BLaER1 (cell line): ENCODE data around the gene IFNG-AS1.

Experiments
- H3K27ac ChIP-seq: shearing (Covaris generic); formaldehyde crosslinking; 2 replicates; pipeline ENCODE4 v1.8.1; 2022
- H3K27me3 ChIP-seq: shearing (Covaris generic); formaldehyde crosslinking; 2 replicates; pipeline ENCODE4 v1.8.1; 2022
- H3K36me3 ChIP-seq: shearing (Covaris generic); formaldehyde crosslinking; 2 replicates; pipeline ENCODE4 v1.8.1; 2022
- H3K4me1 ChIP-seq: shearing (Covaris generic); formaldehyde crosslinking; 2 replicates; pipeline ENCODE4 v1.8.1; 2022
- H3K4me2 ChIP-seq: shearing (Covaris generic); formaldehyde crosslinking; 2 replicates; pipeline ENCODE4 v1.8.1; 2022
- H3K4me3 ChIP-seq: shearing (Covaris generic); formaldehyde crosslinking; 2 replicates; pipeline ENCODE4 v1.8.1; 2022
- H3K9ac ChIP-seq: shearing (Covaris generic); formaldehyde crosslinking; 2 replicates; pipeline ENCODE4 v1.8.1; 2022
- H3K9me3 ChIP-seq: shearing (Covaris generic); formaldehyde crosslinking; 2 replicates; pipeline ENCODE4 v1.8.1; 2022
- H4K20me1 ChIP-seq: shearing (Covaris generic); formaldehyde crosslinking; 2 replicates; pipeline ENCODE4 v1.8.1; 2022
- Cebpa-rat ChIP-seq: shearing (Covaris generic); IDR thresholded peaks from 2 replicates; pipeline ENCODE4 v1.8.1; 2022

The IFNG-AS1 gene

DNA sequence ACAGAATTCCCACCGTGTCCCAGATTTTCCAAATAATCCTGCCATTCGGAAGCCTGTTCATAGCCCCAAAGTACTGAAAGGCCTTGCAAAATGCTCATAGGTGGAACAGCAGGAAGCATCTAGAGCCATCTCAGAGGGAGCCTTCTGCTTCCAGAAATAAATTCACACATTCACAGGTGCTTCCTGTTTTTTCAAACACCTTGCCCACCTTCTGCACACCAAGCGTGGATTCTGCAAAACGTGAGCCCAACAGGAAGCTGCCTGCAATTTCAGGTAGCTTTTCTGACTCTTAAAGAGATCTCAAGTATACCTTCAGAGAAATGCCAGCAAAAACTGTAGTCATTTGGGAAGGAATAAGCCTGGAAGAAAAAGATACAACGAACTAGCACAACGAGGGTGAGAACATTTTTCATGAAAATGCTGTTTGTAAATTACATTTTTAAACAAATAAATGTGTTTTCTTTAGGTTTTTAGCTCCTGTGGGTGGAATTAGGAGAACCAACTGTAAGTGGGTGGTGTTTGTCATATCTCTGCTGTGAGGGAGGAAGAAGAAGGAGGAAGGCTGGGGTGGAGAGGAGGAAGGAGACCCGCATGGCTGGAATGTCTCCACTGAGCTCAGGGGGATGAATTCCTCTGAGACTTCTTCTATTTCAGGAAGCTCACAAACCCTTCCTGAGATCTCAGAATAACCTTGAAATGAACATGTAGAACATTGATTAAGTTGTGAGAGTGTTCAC lies at the start of gene IFNG-AS1:
IFNG-AS1 (plus strand) TSS at position 264 of the 737 bp plus-strand sequence.
- H4K20me1 ChIP-seq, result no peaks in the 10 kb centered on the region
- H3K9ac ChIP-seq, result no peak within 1 kb of the TSS
- H3K27me3 ChIP-seq, result no peaks in the 10 kb centered on the region
- peaks cover 41% of the 10 kb centered on the region for H3K4me1 ChIP-seq
- peak within 1 kb of the TSS; percentile 82 for H3K4me2 ChIP-seq
- H3K27ac ChIP-seq, result peak within 1 kb of the TSS; percentile 73
- peaks cover 22% of the 10 kb centered on the region for H3K9me3 ChIP-seq
- TF ChIP-seq Cebpa-rat, result no peak
- peak within 1 kb of the TSS; percentile 46 for H3K4me3 ChIP-seq
- H3K36me3 ChIP-seq, result no peaks in the 10 kb centered on the region

DNA sequence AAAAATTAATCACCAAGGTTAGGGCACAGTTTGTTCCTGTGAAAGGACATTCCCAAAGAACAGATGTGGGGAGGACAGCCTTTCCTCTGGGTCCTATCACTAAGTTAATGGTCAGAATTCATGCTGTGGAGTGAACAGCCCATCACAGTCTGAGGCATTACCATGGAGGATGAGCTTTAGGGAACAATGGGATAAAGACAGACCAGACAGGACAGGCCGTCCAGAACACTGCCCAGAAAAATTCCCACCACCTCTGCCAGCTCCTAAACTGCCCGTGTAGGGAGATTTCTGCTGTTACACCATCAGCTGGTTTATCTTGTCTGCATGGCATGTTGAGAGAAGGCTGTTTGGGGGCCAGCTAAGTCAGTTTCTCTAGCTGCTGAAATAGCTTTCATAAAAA lies 49.6 kb upstream of the IFNG-AS1 start:
- H3K27ac ChIP-seq, result no peak overlapping the region
- H3K36me3 ChIP-seq, result no peaks in the 10 kb centered on the region
- H3K9me3 ChIP-seq, result no peaks in the 10 kb centered on the region
- no peaks in the 10 kb centered on the region for H4K20me1 ChIP-seq
- no peaks in the 10 kb centered on the region for H3K27me3 ChIP-seq
- no peak overlapping the region for H3K4me2 ChIP-seq
- no peak overlapping the region for H3K4me3 ChIP-seq
- TF ChIP-seq Cebpa-rat, result no peak
- peaks cover 10% of the 10 kb centered on the region for H3K4me1 ChIP-seq
- no peak overlapping the region for H3K9ac ChIP-seq

DNA sequence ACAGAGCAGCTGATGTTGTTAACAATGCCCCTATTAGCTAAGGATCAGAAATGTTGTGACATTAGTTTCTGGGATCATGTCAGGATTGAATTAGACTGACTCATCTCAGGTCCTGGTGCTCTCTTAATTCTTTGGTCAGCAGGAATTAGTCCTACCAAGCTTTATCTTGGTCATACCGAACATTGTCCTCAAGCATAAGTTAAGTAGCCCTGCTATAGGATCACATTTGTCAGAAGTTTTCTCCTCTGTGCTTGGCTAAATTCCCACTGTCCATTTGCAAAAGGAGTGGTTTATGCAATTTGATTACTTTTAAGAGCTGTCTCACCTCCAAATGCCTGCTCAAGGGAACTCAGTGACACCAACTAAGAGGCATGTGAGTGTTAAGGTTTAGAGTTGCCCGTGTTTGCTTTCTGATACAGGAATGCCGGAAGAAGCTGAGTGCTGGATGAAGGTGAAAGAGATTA lies 48.4 kb upstream of the IFNG-AS1 start:
- Histone ChIP-seq H3K9ac (no peak overlapping the region), H3K4me1 (peaks cover 10% of the 10 kb centered on the region), H3K27ac (no peak overlapping the region), H3K27me3 (no peaks in the 10 kb centered on the region), H3K9me3 (no peaks in the 10 kb centered on the region), H3K4me2 (no peak overlapping the region), H4K20me1 (no peaks in the 10 kb centered on the region), H3K4me3 (no peak overlapping the region), H3K36me3 (no peaks in the 10 kb centered on the region)
- no peak for TF ChIP-seq Cebpa-rat

DNA sequence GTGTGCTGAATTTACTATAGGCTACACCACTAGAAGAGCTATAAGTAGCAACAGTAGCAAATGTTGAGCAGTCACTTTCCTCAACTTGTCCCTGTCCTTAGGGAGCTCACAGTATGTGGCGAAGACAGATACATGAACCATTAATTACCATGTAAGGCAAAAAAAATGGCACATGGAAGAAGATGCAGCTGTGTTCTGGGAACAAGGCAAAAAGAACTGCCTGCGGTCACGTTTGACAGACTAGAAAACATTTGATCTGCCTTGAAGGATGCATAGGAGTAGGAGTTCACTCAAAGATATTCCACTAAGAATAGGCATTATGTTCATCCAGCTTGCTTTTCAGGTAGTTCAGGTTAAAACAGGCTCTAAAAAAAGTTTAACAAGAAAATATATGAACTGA lies 46.5 kb upstream of the IFNG-AS1 start:
- TF ChIP-seq Cebpa-rat, result no peak
- H3K4me1 ChIP-seq, result peaks cover 10% of the 10 kb centered on the region
- no peaks in the 10 kb centered on the region for H4K20me1 ChIP-seq
- peak overlapping the region; percentile 24; the same call in 1 of the 2 replicates for H3K4me2 ChIP-seq
- no peak overlapping the region for H3K27ac ChIP-seq
- no peaks in the 10 kb centered on the region for H3K36me3 ChIP-seq
- H3K4me3 ChIP-seq, result no peak overlapping the region
- H3K27me3 ChIP-seq, result no peaks in the 10 kb centered on the region
- no peak overlapping the region for H3K9ac ChIP-seq
- no peaks in the 10 kb centered on the region for H3K9me3 ChIP-seq

DNA sequence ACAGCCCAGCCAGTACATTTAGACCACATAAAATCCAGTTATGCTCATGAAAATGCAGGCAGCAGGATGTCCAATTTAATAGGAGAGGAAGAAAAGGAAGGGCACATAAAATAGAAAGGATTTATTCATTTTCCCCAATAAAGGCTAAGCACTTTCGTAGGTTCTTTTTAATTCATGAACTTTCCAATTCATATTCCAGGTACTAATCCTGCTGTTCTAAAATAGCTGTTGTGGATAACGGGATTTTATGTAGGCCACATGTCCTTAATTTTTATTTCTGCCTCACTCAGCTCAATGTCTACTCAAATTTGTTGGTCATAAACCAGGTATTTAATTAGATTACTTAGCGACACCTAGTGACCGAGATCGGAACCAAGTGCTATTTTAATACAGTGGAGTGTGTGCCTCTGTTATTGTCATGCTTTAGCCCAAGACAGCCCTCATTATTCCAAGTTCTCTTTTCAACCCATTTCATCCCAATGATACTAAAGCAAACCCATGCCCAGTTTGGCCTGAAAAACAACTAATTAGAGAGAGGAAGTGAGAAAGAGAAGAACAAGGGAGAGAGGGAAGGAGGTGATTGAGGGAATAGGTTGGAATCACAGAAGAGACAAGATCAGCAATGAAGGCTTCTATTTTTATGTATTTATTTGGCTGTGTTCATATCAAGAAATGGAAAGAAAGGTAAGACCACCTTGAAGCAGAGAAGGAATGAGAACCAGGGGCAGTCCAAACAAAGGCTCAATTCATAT lies 45.9 kb upstream of the IFNG-AS1 start:
- Histone ChIP-seq H3K27ac (no peak overlapping the region), H3K4me2 (peak overlapping the region; percentile 24; the same call in 1 of the 2 replicates), H4K20me1 (no peaks in the 10 kb centered on the region), H3K4me1 (peaks cover 10% of the 10 kb centered on the region), H3K4me3 (no peak overlapping the region), H3K36me3 (no peaks in the 10 kb centered on the region), H3K9me3 (no peaks in the 10 kb centered on the region), H3K9ac (no peak overlapping the region), H3K27me3 (no peaks in the 10 kb centered on the region)
- no peak for TF ChIP-seq Cebpa-rat

GRCh38 chr12:67944093-67944492 lies 45.2 kb upstream of the IFNG-AS1 start:
- Histone ChIP-seq H3K36me3 (no peaks in the 10 kb centered on the region), H3K4me1 (peaks cover 10% of the 10 kb centered on the region), H3K4me3 (no peak overlapping the region), H3K27ac (no peak overlapping the region), H3K9ac (no peak overlapping the region), H4K20me1 (no peaks in the 10 kb centered on the region), H3K27me3 (no peaks in the 10 kb centered on the region), H3K4me2 (no peak overlapping the region), H3K9me3 (no peaks in the 10 kb centered on the region)
- TF ChIP-seq Cebpa-rat, result no peak

DNA sequence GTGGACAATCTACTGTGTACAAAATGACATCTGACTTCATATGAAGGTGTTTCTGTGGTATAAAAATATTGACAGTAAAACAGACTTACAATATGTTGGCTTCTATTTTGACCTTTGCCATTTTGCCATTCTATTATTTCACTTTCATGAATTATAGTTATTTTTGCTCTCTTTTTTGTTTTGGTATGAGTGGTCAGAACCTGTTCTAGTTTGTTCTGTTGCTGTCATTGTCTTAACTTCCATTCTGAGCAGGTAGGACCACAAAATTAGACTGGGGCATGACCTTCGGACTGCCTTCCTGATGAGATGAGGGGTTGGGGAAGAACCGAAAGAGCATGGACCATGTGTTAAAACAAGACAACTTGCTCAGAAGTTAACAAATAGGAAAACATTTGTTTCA lies 36.5 kb upstream of the IFNG-AS1 start:
- no peak overlapping the region for H3K4me2 ChIP-seq
- H3K27ac ChIP-seq, result no peak overlapping the region
- H3K9ac ChIP-seq, result no peak overlapping the region
- no peak for TF ChIP-seq Cebpa-rat
- no peaks in the 10 kb centered on the region for H3K36me3 ChIP-seq
- H3K9me3 ChIP-seq, result no peaks in the 10 kb centered on the region
- no peaks in the 10 kb centered on the region for H4K20me1 ChIP-seq
- H3K27me3 ChIP-seq, result no peaks in the 10 kb centered on the region
- H3K4me1 ChIP-seq, result peaks cover 5% of the 10 kb centered on the region; the same call in 1 of the 2 replicates
- H3K4me3 ChIP-seq, result no peak overlapping the region

- peak overlapping the region; percentile 3; the same call in 1 of the 2 replicates for H3K4me2 ChIP-seq
- H4K20me1 ChIP-seq, result no peaks in the 10 kb centered on the region
- 0 out of 2 replicates have a peak, but pooled peaks cover 6% of the 10 kb centered on the region for H3K9me3 ChIP-seq
- no peak overlapping the region for H3K4me3 ChIP-seq
- no peak overlapping the region for H3K9ac ChIP-seq
- no peaks in the 10 kb centered on the region for H3K36me3 ChIP-seq
- no peak overlapping the region for H3K27ac ChIP-seq
- TF ChIP-seq Cebpa-rat, result no peak
- H3K27me3 ChIP-seq, result no peaks in the 10 kb centered on the region
- H3K4me1 ChIP-seq, result peaks cover 5% of the 10 kb centered on the region; the same call in 1 of the 2 replicates
Observed at GRCh38 chr12:67957383-67957782, 31.9 kb upstream of the IFNG-AS1 start.

DNA sequence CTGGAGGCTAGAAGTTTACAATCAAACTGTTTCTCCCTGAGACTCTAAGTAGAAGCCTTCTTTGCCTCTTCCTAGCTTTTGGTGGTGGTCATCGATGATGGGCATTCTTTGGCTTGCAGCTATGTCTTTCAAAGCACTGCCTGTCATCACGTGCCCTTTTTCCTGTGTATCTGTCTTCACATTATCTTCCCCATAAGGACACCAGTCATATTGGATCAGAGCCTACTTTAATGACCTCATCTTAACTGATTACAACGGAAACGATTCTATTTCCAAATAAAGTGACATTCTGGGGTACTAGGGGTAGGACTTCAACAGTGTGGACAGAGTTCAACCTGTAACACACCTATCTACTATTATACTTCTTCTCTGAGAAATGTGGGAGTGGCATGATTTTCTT lies 31.1 kb upstream of the IFNG-AS1 start:
- Histone ChIP-seq H3K27ac (no peak overlapping the region), H3K4me1 (peaks cover 5% of the 10 kb centered on the region; the same call in 1 of the 2 replicates), H4K20me1 (no peaks in the 10 kb centered on the region), H3K9me3 (0 out of 2 replicates have a peak, but pooled peaks cover 6% of the 10 kb centered on the region), H3K27me3 (no peaks in the 10 kb centered on the region), H3K4me2 (no peak overlapping the region), H3K4me3 (no peak overlapping the region), H3K9ac (no peak overlapping the region), H3K36me3 (no peaks in the 10 kb centered on the region)
- no peak for TF ChIP-seq Cebpa-rat

GRCh38 chr12:67964456-67964855 lies 24.8 kb upstream of the IFNG-AS1 start:
- no peak overlapping the region for H3K9ac ChIP-seq
- no peaks in the 10 kb centered on the region for H3K27me3 ChIP-seq
- no peak overlapping the region for H3K4me3 ChIP-seq
- no peaks in the 10 kb centered on the region for H4K20me1 ChIP-seq
- no peak overlapping the region for H3K27ac ChIP-seq
- H3K36me3 ChIP-seq, result no peaks in the 10 kb centered on the region
- no peak for TF ChIP-seq Cebpa-rat
- no peak overlapping the region for H3K4me2 ChIP-seq
- 0 out of 2 replicates have a peak, but pooled peaks cover 6% of the 10 kb centered on the region for H3K9me3 ChIP-seq
- peaks cover 16% of the 10 kb centered on the region for H3K4me1 ChIP-seq
